HUES48 (cell line): Measurements from ENCODE around the gene ILDR1.

Experiments used
- H3K27ac ChIP-seq: one replicate; pipeline ENCODE4 v1.7.0; 2013; ENCODE audit warnings: low read depth, low read length, inconsistent platforms
- H3K27me3 ChIP-seq: 2 replicates; pipeline ENCODE4 v1.6.1; 2013; ENCODE audit warnings: mild to moderate bottlenecking, low read length; ENCODE audit not compliant: control insufficient read depth, insufficient read depth
- H3K36me3 ChIP-seq: 2 replicates; pipeline ENCODE4 v1.6.1; 2013; ENCODE audit warnings: low read length; ENCODE audit not compliant: control insufficient read depth, insufficient read depth
- H3K4me1 ChIP-seq: 2 replicates; pipeline ENCODE4 v1.6.1; 2013; ENCODE audit warnings: mild to moderate bottlenecking, low read length; ENCODE audit not compliant: control insufficient read depth, insufficient read depth
- H3K4me3 ChIP-seq: 2 replicates; pipeline ENCODE4 v1.5.1; 2013; ENCODE audit warnings: mild to moderate bottlenecking, low read depth, low read length
- H3K9ac ChIP-seq: 2 replicates; pipeline ENCODE4 v1.6.1; 2013; ENCODE audit warnings: mild to moderate bottlenecking, low read depth, low read length, moderate library complexity
- H3K9me3 ChIP-seq: 2 replicates; pipeline ENCODE4 v1.6.1; 2013; ENCODE audit warnings: low read length; ENCODE audit not compliant: control insufficient read depth, insufficient read depth

ILDR1 gene

DNA sequence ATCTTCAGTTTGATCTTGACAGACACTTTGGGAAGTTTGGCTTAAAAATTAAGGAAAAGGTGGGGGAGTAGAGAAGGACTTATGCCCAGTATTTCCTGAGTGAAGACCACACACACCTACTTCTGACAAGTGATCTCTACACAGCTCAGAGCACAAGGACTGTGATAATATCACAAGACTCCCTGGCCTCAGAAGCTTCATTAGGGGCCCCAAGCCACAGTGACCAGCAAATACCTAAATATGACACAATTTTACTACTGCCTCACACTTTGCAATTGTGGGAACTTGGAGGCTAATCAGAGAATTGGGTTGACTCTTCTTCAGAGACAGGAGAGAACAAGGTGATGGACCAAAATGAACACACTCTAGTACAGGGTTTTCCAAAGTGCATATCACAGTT is 2.6 kb downstream of the ILDR1 start:
- Histone ChIP-seq H3K9me3 (no peaks in the 10 kb centered on the region), H3K9ac (no peak overlapping the region), H3K4me3 (no peak overlapping the region), H3K36me3 (no peaks in the 10 kb centered on the region), H3K4me1 (peaks cover 9% of the 10 kb centered on the region; the same call in 1 of the 2 replicates), H3K27me3 (0 out of 2 replicates have a peak, but pooled peaks cover 3% of the 10 kb centered on the region), H3K27ac (no peak overlapping the region)

DNA sequence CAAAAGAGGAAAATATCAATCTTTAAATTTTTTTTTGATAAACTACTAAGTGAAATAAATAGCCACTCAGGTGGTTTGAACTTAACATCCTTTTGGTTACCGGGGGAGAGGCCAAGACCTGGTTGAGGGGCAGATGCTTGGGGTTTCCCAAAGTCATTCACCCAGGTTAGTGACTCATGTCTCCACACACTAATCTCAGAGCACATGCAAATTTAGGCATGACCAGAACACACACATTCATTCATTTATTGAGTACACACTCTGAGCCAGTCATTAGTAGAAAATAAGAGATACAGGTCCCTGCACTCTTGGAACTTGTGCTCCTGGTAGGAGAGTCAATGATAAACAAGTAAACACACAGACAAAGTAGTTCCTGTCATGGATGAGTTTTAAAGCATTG is 7.3 kb downstream of the ILDR1 start:
- H3K4me1 ChIP-seq, result no peaks in the 10 kb centered on the region
- H3K36me3 ChIP-seq, result no peaks in the 10 kb centered on the region
- no peaks in the 10 kb centered on the region for H3K27me3 ChIP-seq
- H3K9me3 ChIP-seq, result no peaks in the 10 kb centered on the region
- H3K27ac ChIP-seq, result no peak overlapping the region
- H3K9ac ChIP-seq, result no peak overlapping the region
- H3K4me3 ChIP-seq, result no peak overlapping the region

DNA sequence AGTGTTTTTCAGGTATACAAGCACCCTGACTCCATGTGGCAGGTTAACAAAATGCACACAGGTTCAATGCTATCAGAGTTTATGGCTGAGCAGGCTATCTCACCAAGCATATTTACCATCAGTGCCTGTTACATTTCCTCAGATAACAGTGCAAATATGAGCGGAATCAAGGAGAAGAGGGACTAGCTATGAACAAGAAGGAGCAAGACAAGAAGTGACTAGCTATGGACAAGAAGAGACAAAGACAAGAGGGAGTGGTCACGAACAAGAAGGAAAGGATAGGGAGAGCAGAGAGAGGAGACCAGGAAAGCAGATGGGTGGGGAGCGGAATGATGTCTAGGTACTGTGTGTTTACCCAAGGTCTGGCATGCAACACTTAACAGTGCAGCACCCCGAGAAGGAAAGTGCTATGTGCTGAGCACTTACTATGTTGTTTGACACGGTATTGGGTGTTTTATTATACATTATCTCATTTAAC is 8.6 kb downstream of the ILDR1 start:
- H3K9ac ChIP-seq, result no peak overlapping the region
- no peaks in the 10 kb centered on the region for H3K27me3 ChIP-seq
- no peaks in the 10 kb centered on the region for H3K4me1 ChIP-seq
- no peaks in the 10 kb centered on the region for H3K36me3 ChIP-seq
- H3K4me3 ChIP-seq, result no peak overlapping the region
- no peak overlapping the region for H3K27ac ChIP-seq
- no peaks in the 10 kb centered on the region for H3K9me3 ChIP-seq

DNA sequence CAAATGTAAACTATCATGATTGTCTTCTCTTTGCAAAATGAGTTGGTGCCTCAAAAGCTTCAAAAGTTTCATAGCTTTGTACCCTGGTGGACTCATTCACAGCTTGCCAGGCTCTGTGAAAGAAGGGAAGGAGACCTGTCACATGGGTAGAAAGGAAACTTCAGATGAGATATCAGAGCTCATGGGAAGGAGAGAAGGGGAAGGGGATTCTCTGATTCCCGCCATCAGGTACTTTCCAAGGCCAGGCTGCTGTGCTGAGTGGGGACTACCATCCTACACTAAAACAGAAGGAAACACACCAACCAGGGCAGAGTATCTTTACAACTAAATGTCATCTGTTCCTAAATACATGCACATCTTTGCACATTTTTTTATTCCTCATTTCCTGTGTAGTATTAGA is 9.2 kb downstream of the ILDR1 start:
- Histone ChIP-seq H3K9ac (no peak overlapping the region), H3K9me3 (no peaks in the 10 kb centered on the region), H3K27me3 (no peaks in the 10 kb centered on the region), H3K36me3 (no peaks in the 10 kb centered on the region), H3K27ac (no peak overlapping the region), H3K4me3 (no peak overlapping the region), H3K4me1 (no peaks in the 10 kb centered on the region)

DNA sequence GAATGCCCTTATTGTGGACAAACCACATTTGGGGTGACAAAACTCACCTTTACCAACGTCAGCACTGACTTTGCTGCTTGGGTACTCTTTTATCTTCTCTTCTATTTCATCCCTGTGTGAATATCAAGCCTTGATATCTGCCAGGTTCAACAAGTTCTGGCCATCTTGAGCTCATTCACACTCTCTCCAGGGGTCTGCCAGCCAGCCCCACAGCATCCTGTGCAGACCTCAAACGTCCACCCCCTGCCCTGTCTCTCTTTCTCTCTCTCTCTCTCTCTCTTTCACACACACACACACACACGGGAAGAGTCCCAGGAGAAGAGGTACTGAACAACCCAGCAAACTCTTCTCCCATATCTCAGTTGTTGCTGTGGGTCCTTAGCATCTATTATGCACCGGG is 10.7 kb downstream of the ILDR1 start:
- Histone ChIP-seq H3K9me3 (no peaks in the 10 kb centered on the region), H3K9ac (no peak overlapping the region), H3K4me1 (no peaks in the 10 kb centered on the region), H3K36me3 (no peaks in the 10 kb centered on the region), H3K27me3 (no peaks in the 10 kb centered on the region), H3K4me3 (no peak overlapping the region), H3K27ac (no peak overlapping the region)

DNA sequence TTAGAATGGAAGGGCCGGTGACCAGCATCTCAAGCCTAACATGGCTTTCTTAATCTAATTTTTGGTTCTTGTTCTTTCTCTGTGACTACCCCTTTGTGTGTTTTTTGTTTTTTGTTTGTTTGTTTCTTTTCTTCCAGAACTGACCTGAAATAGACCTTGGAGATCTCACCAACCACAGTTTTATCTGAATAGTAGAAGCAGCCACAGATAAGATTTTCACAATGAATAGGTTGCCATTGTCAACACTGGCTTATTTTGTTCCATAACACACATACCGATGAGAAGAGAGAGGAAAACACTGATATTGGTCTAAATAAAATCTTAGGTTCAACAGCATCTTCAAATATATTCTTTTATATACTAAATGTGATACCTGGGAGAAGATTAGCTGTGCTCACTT is 11.5 kb downstream of the ILDR1 start:
- Histone ChIP-seq H3K4me3 (no peak overlapping the region), H3K4me1 (no peaks in the 10 kb centered on the region), H3K36me3 (no peaks in the 10 kb centered on the region), H3K27ac (no peak overlapping the region), H3K9ac (no peak overlapping the region), H3K27me3 (no peaks in the 10 kb centered on the region), H3K9me3 (no peaks in the 10 kb centered on the region)

DNA sequence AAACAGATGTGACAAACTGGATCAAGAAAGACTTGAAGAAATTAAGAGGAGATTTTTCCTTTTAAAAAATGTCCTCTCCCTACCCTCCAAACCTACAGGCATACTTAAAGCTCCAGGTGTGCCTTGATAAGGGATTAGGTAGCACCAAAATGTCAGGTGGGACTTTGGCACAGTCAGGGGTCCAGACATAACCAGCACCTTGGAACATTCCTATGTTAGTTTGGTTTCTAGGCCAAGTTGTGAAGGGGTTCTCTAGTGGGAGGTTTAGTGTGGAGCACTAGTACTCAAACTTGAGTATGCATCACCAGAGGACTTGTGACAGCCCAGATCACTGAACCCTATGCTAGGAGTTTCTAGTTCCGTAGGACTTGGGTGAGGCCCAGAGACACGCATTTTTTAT is 13.9 kb downstream of the ILDR1 start:
- Histone ChIP-seq H3K4me1 (peaks cover 6% of the 10 kb centered on the region), H3K27me3 (no peaks in the 10 kb centered on the region), H3K9ac (no peak overlapping the region), H3K4me3 (no peak overlapping the region), H3K36me3 (no peaks in the 10 kb centered on the region), H3K27ac (no peak overlapping the region), H3K9me3 (no peaks in the 10 kb centered on the region)

DNA sequence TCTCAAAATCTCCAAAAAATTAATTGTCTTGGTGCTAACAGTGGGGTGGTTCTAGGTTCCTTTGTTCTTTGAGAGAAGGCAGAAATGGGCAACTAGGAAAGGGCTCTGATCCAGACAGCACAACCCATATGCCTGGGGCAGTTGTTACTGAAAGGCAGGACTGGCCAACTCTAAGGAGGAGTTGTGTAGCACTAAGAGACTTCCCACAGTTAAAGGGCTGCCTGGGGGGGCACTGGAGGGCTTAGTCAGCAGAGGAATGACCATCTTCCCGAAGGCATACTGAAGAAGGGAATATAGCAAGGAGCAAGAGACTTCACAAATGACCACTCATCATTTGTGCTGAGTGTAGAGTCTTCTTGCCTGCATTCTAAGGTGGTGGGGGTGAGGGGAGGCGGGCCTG is 15.8 kb downstream of the ILDR1 start:
- Histone ChIP-seq H3K4me3 (no peak overlapping the region), H3K4me1 (peaks cover 6% of the 10 kb centered on the region), H3K9me3 (no peaks in the 10 kb centered on the region), H3K27me3 (no peaks in the 10 kb centered on the region), H3K9ac (no peak overlapping the region), H3K27ac (no peak overlapping the region), H3K36me3 (no peaks in the 10 kb centered on the region)

DNA sequence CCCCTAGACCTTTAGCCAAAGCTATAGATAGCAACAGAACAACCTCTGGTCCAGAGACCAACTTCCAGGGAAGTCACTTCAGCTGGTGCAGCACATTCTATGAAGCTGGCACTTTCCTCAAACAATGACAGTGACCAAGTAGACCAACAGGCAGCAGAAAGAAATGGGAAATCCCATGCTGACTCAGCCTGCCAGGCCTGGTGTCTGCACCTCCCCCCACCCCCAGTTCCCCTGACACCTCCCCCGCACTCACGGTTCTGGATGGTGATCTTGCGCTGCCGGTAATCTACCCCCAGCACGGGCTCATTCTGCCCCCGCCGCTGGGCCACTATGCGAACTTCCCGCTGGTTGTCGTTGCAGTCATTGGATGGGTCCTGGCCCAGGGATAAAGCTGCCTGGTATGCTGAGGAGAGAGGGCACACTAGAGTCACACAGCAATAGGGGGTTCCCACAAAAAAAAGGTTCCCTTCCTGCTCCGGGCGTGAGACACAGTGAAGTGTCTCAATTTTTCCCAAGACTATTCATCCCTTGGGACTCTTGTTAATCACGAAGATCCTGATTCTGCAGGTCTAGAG is 17.0 kb downstream of the ILDR1 start:
- Histone ChIP-seq H3K36me3 (no peaks in the 10 kb centered on the region), H3K4me1 (peaks cover 14% of the 10 kb centered on the region), H3K27ac (peak overlapping the region; percentile 30), H3K4me3 (no peak overlapping the region), H3K9ac (no peak overlapping the region), H3K9me3 (no peaks in the 10 kb centered on the region), H3K27me3 (no peaks in the 10 kb centered on the region)

DNA sequence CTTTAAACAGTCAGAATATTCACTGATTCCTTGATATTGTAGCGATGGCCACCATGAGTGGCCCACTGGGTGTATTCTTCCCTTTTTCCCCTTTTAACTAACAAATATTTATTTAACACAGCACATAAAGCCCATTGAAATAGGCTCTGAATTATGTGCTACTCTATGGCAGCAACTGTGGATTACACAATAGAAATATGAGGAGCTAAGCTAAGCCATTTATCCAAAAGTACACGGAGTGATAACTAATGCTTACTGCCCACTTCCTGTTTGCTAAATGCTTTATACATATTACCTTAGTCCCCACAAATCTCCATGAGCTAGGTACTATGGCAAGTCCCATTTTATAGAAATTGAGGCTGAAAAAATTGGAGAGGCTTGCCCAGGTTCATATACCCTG is 17.9 kb downstream of the ILDR1 start:
- no peak overlapping the region for H3K27ac ChIP-seq
- no peaks in the 10 kb centered on the region for H3K36me3 ChIP-seq
- H3K4me3 ChIP-seq, result no peak overlapping the region
- no peak overlapping the region for H3K9ac ChIP-seq
- no peaks in the 10 kb centered on the region for H3K9me3 ChIP-seq
- H3K27me3 ChIP-seq, result no peaks in the 10 kb centered on the region
- H3K4me1 ChIP-seq, result peaks cover 14% of the 10 kb centered on the region

DNA sequence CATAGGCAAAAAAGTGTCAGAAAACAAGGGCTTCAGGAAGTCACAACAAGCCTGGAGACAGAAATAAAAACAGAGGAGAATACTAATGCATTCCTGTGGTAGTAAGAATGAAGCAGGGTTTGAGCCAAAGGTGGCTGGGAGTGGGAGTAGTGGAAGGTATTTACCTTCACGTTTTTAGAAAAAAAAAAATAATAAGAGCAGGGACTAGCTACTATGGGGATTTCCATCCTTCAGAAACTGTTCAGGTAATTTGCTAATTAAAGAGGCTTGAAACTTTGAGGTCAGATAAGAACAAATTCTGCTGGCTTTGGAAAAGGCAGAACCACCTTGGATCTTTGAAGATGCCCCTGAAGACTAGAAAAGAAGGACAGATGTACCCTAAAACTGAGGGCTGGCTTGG is 18.4 kb downstream of the ILDR1 start:
- no peak overlapping the region for H3K27ac ChIP-seq
- H3K4me1 ChIP-seq, result peaks cover 14% of the 10 kb centered on the region
- no peak overlapping the region for H3K9ac ChIP-seq
- H3K9me3 ChIP-seq, result no peaks in the 10 kb centered on the region
- H3K27me3 ChIP-seq, result no peaks in the 10 kb centered on the region
- no peak overlapping the region for H3K4me3 ChIP-seq
- no peaks in the 10 kb centered on the region for H3K36me3 ChIP-seq

DNA sequence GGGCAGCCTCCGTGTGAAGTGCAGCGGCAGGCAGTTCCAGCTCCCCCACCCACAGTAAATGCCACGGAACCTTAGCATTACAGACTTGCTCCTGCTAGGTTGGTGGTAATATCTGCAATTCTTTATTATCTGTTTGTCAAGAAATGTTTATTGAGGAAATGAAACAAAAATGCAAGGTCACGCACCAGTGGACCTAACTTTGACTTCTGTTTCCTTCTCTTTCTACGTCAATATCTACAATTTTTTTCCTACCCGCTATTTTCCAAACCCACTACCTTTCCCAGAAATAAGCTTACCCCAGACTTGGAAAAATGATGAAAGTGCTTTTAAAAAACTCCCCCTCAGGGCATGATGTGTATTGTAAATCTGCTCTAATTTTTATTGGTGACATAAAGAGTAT is 18.9 kb downstream of the ILDR1 start:
- H3K27ac ChIP-seq, result no peak overlapping the region
- H3K4me3 ChIP-seq, result no peak overlapping the region
- no peaks in the 10 kb centered on the region for H3K9me3 ChIP-seq
- H3K36me3 ChIP-seq, result no peaks in the 10 kb centered on the region
- peaks cover 14% of the 10 kb centered on the region for H3K4me1 ChIP-seq
- no peak overlapping the region for H3K9ac ChIP-seq
- H3K27me3 ChIP-seq, result no peaks in the 10 kb centered on the region
